Bronchial epithelial cell (primary cell): ENCODE results near the gene CIC. TPM values are rescaled to one million over a fixed set of nuclear protein-coding genes. Genes with fewer than 3 reads are reported as not detected.
A peak's percentile ranks its signal among the peaks of the same experiment; 100 is the strongest.

Source experiments
- DNase-seq: peaks from one replicate; pipeline ENCODE4 v3.0.0-alpha.2; 2010; ENCODE audit warnings: low read depth
- FAIRE-seq: peaks from 2 replicates; lab custom pipeline; 2011; peaks lifted over from hg19 to GRCh38; lab: Jason Lieb, UNC
- H3K27me3 ChIP-seq: 2 replicates; pipeline ENCODE4 v1.5.1; 2011; ENCODE audit warnings: low read length; ENCODE audit not compliant: control insufficient read depth, insufficient read depth
- H3K36me3 ChIP-seq: 2 replicates; pipeline ENCODE4 v1.5.1; 2011; ENCODE audit warnings: low read length; ENCODE audit not compliant: control insufficient read depth, insufficient read depth
- H3K4me3 ChIP-seq: 2 replicates; pipeline ENCODE4 v1.5.1; 2011; ENCODE audit warnings: mild to moderate bottlenecking, low read depth, low read length, control low read depth
- CTCF ChIP-seq: IDR thresholded peaks from 2 replicates; pipeline ENCODE4 v1.5.1; 2011; ENCODE audit warnings: mild to moderate bottlenecking, moderate library complexity, low read length, control low read depth, inconsistent platforms; ENCODE audit not compliant: insufficient read depth, severe bottlenecking
- total RNA-seq: library from RNA; depleted of rRNA; stranded (reverse); fragments of >200 nt; gene quantifications from 2 replicates; pipeline ENCODE4 v1.2.1, GENCODE V29; 2014

The CIC gene
- total RNA-seq, 1 donor from 2014 or later = 7.1 TPM

GRCh38 chr19:42283188-42284065 lies 14.4 kb downstream of the CIC start:
- Histone ChIP-seq H3K4me3 (peak overlapping the region; percentile 45), H3K27me3 (no peaks in the 10 kb centered on the region), H3K36me3 (peaks cover 16% of the 10 kb centered on the region)
- FAIRE-seq = peak; percentile 98
- peak; percentile 93 for DNase-seq
- no peak for TF ChIP-seq CTCF

GRCh38 chr19:42284066-42284501 lies 15.0 kb downstream of the CIC start:
- H3K36me3 ChIP-seq = peaks cover 20% of the 10 kb centered on the region
- no peak for FAIRE-seq
- no peak for TF ChIP-seq CTCF
- DNase-seq = no peak
- peak overlapping the region; percentile 45 for H3K4me3 ChIP-seq
- H3K27me3 ChIP-seq = no peaks in the 10 kb centered on the region

GRCh38 chr19:42284591-42285341 lies 15.7 kb downstream of the CIC start:
- Histone ChIP-seq H3K36me3 (peaks cover 24% of the 10 kb centered on the region), H3K4me3 (peak overlapping the region; percentile 45), H3K27me3 (no peaks in the 10 kb centered on the region)
- FAIRE-seq (no peak), DNase-seq (no peak)
- TF ChIP-seq CTCF = no peak

GRCh38 chr19:42285541-42285941 lies 16.5 kb downstream of the CIC start:
- peak; percentile 66 for FAIRE-seq

GRCh38 chr19:42285988-42286348 lies 16.9 kb downstream of the CIC start:
- H3K4me3 ChIP-seq = no peak overlapping the region
- TF ChIP-seq CTCF = no peak
- FAIRE-seq = no peak

More at GRCh38 chr19:42285541-42285941, 16.5 kb downstream of the CIC start:
- no peak overlapping the region for H3K4me3 ChIP-seq
- no peaks in the 10 kb centered on the region for H3K27me3 ChIP-seq
- peaks cover 30% of the 10 kb centered on the region for H3K36me3 ChIP-seq
- DNase-seq = no peak
- no peak for TF ChIP-seq CTCF

More at GRCh38 chr19:42285988-42286348, 16.9 kb downstream of the CIC start:
- Histone ChIP-seq H3K27me3 (no peaks in the 10 kb centered on the region), H3K36me3 (peaks cover 35% of the 10 kb centered on the region)
- DNase-seq = no peak
